ENCODE data around the gene SPTSSB. TPM values are rescaled to one million over a fixed set of nuclear protein-coding genes. Genes with fewer than 3 reads are reported as not detected.

SPTSSB gene
- total and polyA plus RNA-seq, 4 donors, result under 0.01 to 1.0 (median 0.05) TPM

GRCh38 chr3:161420746-161421145 is 49.4 kb upstream of the SPTSSB start:
- H3K4me3 ChIP-seq (ENCODE audit: low read depth in 1 of 3, low read length in 3 of 3), result no peak overlapping the region
- peaks cover 7 to 27% (median 21%) of the 10 kb centered on the region in 4 donors for H3K4me1 ChIP-seq (ENCODE audit: control insufficient read depth in 4 of 4, insufficient read depth in 4 of 4, low read length in 3 of 4)
- no peak overlapping the region for H3K27ac ChIP-seq (ENCODE audit: low read depth in 1 of 2, low read length in 2 of 2)
- no peak overlapping the region for H3K9ac ChIP-seq (ENCODE audit: low read depth in 1 of 2, low read length in 2 of 2)
- WGBS, result 15% methylated on average over 8 of the region's 8 CpGs
- TF ChIP-seq SP1 (IDR thresholded peaks at IDR 0.05) (peak; percentile 60), RXRA (IDR thresholded peaks at IDR 0.05) (peak; percentile 47 to 81), REST (IDR thresholded peaks at IDR 0.05) (peak; percentile 34), HNF4A (conservative IDR thresholded peaks at IDR 0.05) (peak; percentile 40 to 74), FOXA2 (IDR thresholded peaks at IDR 0.05) (peak; percentile 87), NR2F2 (IDR thresholded peaks at IDR 0.05) (no peak), CTCF (IDR thresholded peaks at IDR 0.05; ENCODE audit: low read depth, low read length, missing input control) (peak; percentile 43), GABPA (IDR thresholded peaks at IDR 0.05 in 1 of 2, conservative IDR thresholded peaks at IDR 0.05 in 1 of 2) (no peak), EGR1 (IDR thresholded peaks at IDR 0.05; ENCODE audit: low read depth in 2 of 2) (peak in 1 of 2 donors; percentile 57), TAF1 (conservative IDR thresholded peaks at IDR 0.05) (no peak), MAX (IDR thresholded peaks at IDR 0.05) (peak; percentile 64), JUND (IDR thresholded peaks at IDR 0.05) (peak in 1 of 2 donors; percentile 61), HNF4G (IDR thresholded peaks at IDR 0.05) (no peak), YY1 (IDR thresholded peaks at IDR 0.05) (peak; percentile 76), RAD21 (IDR thresholded peaks at IDR 0.05) (peak; percentile 69 to 74), ATF3 (IDR thresholded peaks at IDR 0.05) (no peak), FOXA1 (IDR thresholded peaks at IDR 0.05) (peak; percentile 83)
- TF ChIP-seq, protein P1, sequence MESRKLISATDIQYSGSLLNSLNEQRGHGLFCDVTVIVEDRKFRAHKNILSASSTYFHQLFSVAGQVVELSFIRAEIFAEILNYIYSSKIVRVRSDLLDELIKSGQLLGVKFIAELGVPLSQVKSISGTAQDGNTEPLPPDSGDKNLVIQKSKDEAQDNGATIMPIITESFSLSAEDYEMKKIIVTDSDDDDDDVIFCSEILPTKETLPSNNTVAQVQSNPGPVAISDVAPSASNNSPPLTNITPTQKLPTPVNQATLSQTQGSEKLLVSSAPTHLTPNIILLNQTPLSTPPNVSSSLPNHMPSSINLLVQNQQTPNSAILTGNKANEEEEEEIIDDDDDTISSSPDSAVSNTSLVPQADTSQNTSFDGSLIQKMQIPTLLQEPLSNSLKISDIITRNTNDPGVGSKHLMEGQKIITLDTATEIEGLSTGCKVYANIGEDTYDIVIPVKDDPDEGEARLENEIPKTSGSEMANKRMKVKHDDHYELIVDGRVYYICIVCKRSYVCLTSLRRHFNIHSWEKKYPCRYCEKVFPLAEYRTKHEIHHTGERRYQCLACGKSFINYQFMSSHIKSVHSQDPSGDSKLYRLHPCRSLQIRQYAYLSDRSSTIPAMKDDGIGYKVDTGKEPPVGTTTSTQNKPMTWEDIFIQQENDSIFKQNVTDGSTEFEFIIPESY (IDR thresholded peaks at IDR 0.05), result peak; percentile 70
- no peaks in the 10 kb centered on the region for H3K9me3 ChIP-seq (ENCODE audit: control insufficient read depth in 4 of 4, low read length in 3 of 4)
- DNase-seq (ENCODE audit: low spot score), result no peak
- no peaks in the 10 kb centered on the region for H3K36me3 ChIP-seq (ENCODE audit: control insufficient read depth in 4 of 4, insufficient read depth in 3 of 4, low read depth in 1 of 4, low read length in 3 of 4)
- no peaks in the 10 kb centered on the region for H3K27me3 ChIP-seq (ENCODE audit: control insufficient read depth in 4 of 4, insufficient read depth in 4 of 4, low read length in 3 of 4)

Data from liver (tissue), 9 donors.